H9 (cell line): ENCODE results near the gene ELANE. TPM values are rescaled to one million over a fixed set of nuclear protein-coding genes. Genes with fewer than 3 reads are reported as not detected.

ENCODE experiments used
- DNase-seq: peaks from one replicate; pipeline ENCODE4 v3.0.0-alpha.2; 2017
- H2AFZ ChIP-seq: one replicate; pipeline ENCODE4 v1.6.1; 2013; ENCODE audit warnings: mild to moderate bottlenecking, low read length, control low read depth, moderate library complexity
- H2AK5ac ChIP-seq: 2 replicates; pipeline ENCODE4 v1.6.1; 2013; ENCODE audit warnings: low read length, control low read depth, mixed read lengths; ENCODE audit not compliant: insufficient read length
- H2BK120ac ChIP-seq: one replicate; pipeline ENCODE4 v1.6.1; 2013; ENCODE audit warnings: low read depth, mild to moderate bottlenecking, low read length, control low read depth, inconsistent platforms; ENCODE audit not compliant: poor library complexity, severe bottlenecking
- H2BK12ac ChIP-seq: 2 replicates; pipeline ENCODE4 v1.6.1; 2013; ENCODE audit warnings: low read length, control low read depth, mixed read lengths, low read depth; ENCODE audit not compliant: insufficient read length
- H2BK15ac ChIP-seq: 2 replicates; pipeline ENCODE4 v1.6.1; 2013; ENCODE audit warnings: low read depth, low read length, control low read depth
- H2BK20ac ChIP-seq: one replicate; pipeline ENCODE4 v1.6.1; 2013; ENCODE audit warnings: low read depth, mild to moderate bottlenecking, low read length, control low read depth, inconsistent platforms; ENCODE audit not compliant: poor library complexity, severe bottlenecking
- H2BK5ac ChIP-seq: 2 replicates; pipeline ENCODE4 v1.6.1; 2013; ENCODE audit warnings: low read length, control low read depth, mixed read lengths; ENCODE audit not compliant: insufficient read length
- H3K14ac ChIP-seq: 2 replicates; pipeline ENCODE4 v1.6.1; 2013; ENCODE audit warnings: low read length, control low read depth; ENCODE audit not compliant: insufficient read depth
- H3K18ac ChIP-seq: 2 replicates; pipeline ENCODE4 v1.6.1; 2013; ENCODE audit warnings: low read depth, mild to moderate bottlenecking, mixed read lengths, low read length, control low read depth; ENCODE audit not compliant: insufficient read length
- H3K23ac ChIP-seq: 2 replicates; pipeline ENCODE4 v1.6.1; 2013; ENCODE audit warnings: low read length, control low read depth, mixed read lengths, low read depth; ENCODE audit not compliant: insufficient read length
- H3K23me2 ChIP-seq: 2 replicates; pipeline ENCODE4 v1.6.1; 2013; ENCODE audit warnings: low read depth, mild to moderate bottlenecking, mixed read lengths, low read length, control low read depth; ENCODE audit not compliant: insufficient read length, poor library complexity, severe bottlenecking
- H3K27ac ChIP-seq: 2 replicates; pipeline ENCODE4 v1.5.1; 2013; ENCODE audit warnings: low read length, control low read depth, mixed read lengths, low read depth; ENCODE audit not compliant: insufficient read length
- H3K27me3 ChIP-seq: 2 replicates; pipeline ENCODE4 v1.6.1; 2013; ENCODE audit warnings: low read length, control low read depth, inconsistent platforms; ENCODE audit not compliant: insufficient read depth
- H3K4ac ChIP-seq: 2 replicates; pipeline ENCODE4 v1.6.1; 2013; ENCODE audit warnings: low read depth, mild to moderate bottlenecking, control low read depth, inconsistent platforms, low read length, moderate library complexity
- H3K4me1 ChIP-seq: 2 replicates; pipeline ENCODE4 v1.6.1; 2013; ENCODE audit warnings: low read length, control low read depth, inconsistent platforms; ENCODE audit not compliant: insufficient read depth
- H3K4me2 ChIP-seq: 2 replicates; pipeline ENCODE4 v1.6.1; 2013; ENCODE audit warnings: low read length, control low read depth, mixed read lengths; ENCODE audit not compliant: insufficient read length, insufficient read depth
- H3K56ac ChIP-seq: 2 replicates; pipeline ENCODE4 v1.6.1; 2013; ENCODE audit warnings: low read depth, mild to moderate bottlenecking, mixed read lengths, low read length, control low read depth; ENCODE audit not compliant: insufficient read length
- H3K79me1 ChIP-seq: 2 replicates; pipeline ENCODE4 v1.6.1; 2013; ENCODE audit warnings: low read depth, mild to moderate bottlenecking, moderate library complexity, low read length, control low read depth, inconsistent platforms; ENCODE audit not compliant: insufficient read depth, poor library complexity, severe bottlenecking
- H3K79me2 ChIP-seq: 2 replicates; pipeline ENCODE4 v1.6.1; 2013; ENCODE audit warnings: low read length, control low read depth, inconsistent platforms; ENCODE audit not compliant: insufficient read depth
- H3K9ac ChIP-seq: 2 replicates; pipeline ENCODE4 v1.6.1; 2013; ENCODE audit warnings: low read length, control low read depth, mixed read lengths; ENCODE audit not compliant: insufficient read length; ENCODE audit errors: extremely low read depth
- H3K9me3 ChIP-seq: one replicate; pipeline ENCODE4 v1.6.1; 2013; ENCODE audit warnings: low read depth, low read length, inconsistent platforms; ENCODE audit not compliant: control insufficient read depth
- H3T11ph ChIP-seq: one replicate; pipeline ENCODE4 v1.6.1; 2013; ENCODE audit warnings: mild to moderate bottlenecking, low read length, control low read depth, inconsistent platforms
- H4K20me1 ChIP-seq: one replicate; pipeline ENCODE4 v1.6.1; 2013; ENCODE audit not compliant: control insufficient read depth, insufficient read length, insufficient read depth
- H4K5ac ChIP-seq: 2 replicates; pipeline ENCODE4 v1.6.1; 2013; ENCODE audit warnings: low read depth, mild to moderate bottlenecking, mixed read lengths, low read length, control low read depth; ENCODE audit not compliant: insufficient read length
- H4K8ac ChIP-seq: replicated peaks from 2 replicates; pipeline ENCODE4 v1.6.1; 2013; ENCODE audit warnings: low read length, control low read depth, mixed read lengths, low read depth; ENCODE audit not compliant: insufficient read length
- H4K91ac ChIP-seq: 2 replicates; pipeline ENCODE4 v1.6.1; 2013; ENCODE audit warnings: low read depth, mild to moderate bottlenecking, moderate library complexity, mixed read lengths, low read length, control low read depth; ENCODE audit not compliant: insufficient read length
- H3K27ac Mint-ChIP-seq, 3 experiments: 2 replicates in 2 of 3; 3 replicates in 1 of 3; pipeline ENCODE4 v1.8.0; 2020 to 2021; ENCODE audit warnings: mixed read lengths in 3 of 3, mild to moderate bottlenecking in 1 of 3, moderate library complexity in 1 of 3
- H3K27me3 Mint-ChIP-seq: 2 replicates; pipeline ENCODE4 v1.8.0; 2021; ENCODE audit warnings: low read depth, mild to moderate bottlenecking, moderate library complexity, mixed read lengths
- H3K36me3 Mint-ChIP-seq, 3 experiments: 2 replicates in 2 of 3; 3 replicates in 1 of 3; pipeline ENCODE4 v1.8.0; 2020 to 2021; ENCODE audit warnings: low read depth in 3 of 3, mixed read lengths in 3 of 3; ENCODE audit not compliant: insufficient read depth in 1 of 3
- H3K4me1 Mint-ChIP-seq, 2 experiments: 2 replicates each; pipeline ENCODE4 v1.8.0; 2020; ENCODE audit warnings: mixed read lengths in 2 of 2
- H3K4me3 Mint-ChIP-seq, 2 experiments: 2 replicates in 1 of 2; 3 replicates in 1 of 2; pipeline ENCODE4 v1.8.0; 2020 to 2021; ENCODE audit warnings: mild to moderate bottlenecking in 2 of 2, mixed read lengths in 2 of 2, moderate library complexity in 1 of 2
- H3K9me3 Mint-ChIP-seq, 2 experiments: 2 replicates in 1 of 2; 3 replicates in 1 of 2; pipeline ENCODE4 v1.8.0; 2020; ENCODE audit warnings: mild to moderate bottlenecking in 2 of 2, mixed read lengths in 2 of 2, moderate library complexity in 1 of 2
- CTCF ChIP-seq: fragments of 200-600 bp; sonication (generic); conservative IDR thresholded peaks from 3 replicates; pipeline ENCODE4 v1.8.0; 2021; ENCODE audit warnings: antibody characterized with exemption, mild to moderate bottlenecking
- WGBS: extraction: QIAGEN DNeasy Blood & Tissue Kit; methylation state at CpG from one replicate; pipeline ENCODE4 v1.1.7; 2013; ENCODE audit warnings: missing lambda C conversion rate, low lambda C conversion rate, mixed read lengths; ENCODE audit not compliant: insufficient read length; ENCODE audit errors: extremely low coverage; 5-methylcytosine and 5-hydroxymethylcytosine counted together
- total RNA-seq: library from RNA; stranded (reverse); gene quantifications from 2 replicates; pipeline ENCODE4 v1.2.1, GENCODE V29; 2021

The ELANE gene
- total RNA-seq, 1 experiment from 2014 or later: not detected

GRCh38 chr19:808423-808775 is 43.7 kb upstream of the ELANE start:
- Histone ChIP-seq H3K27ac (no peak overlapping the region), H3K56ac (no peak overlapping the region), H3K14ac (no peak overlapping the region; the same call in 1 of the 2 replicates), H2AFZ (no peak overlapping the region), H3K9ac (no peak overlapping the region), H3K79me1 (peaks cover 9% of the 10 kb centered on the region), H4K20me1 (no peaks in the 10 kb centered on the region), H2BK20ac (no peak overlapping the region), H2AK5ac (no peak overlapping the region), H2BK120ac (no peak overlapping the region), H3K23ac (no peak overlapping the region), H4K5ac (no peak overlapping the region), H3K9me3 (no peaks in the 10 kb centered on the region), H2BK12ac (no peak overlapping the region), H2BK15ac (no peak overlapping the region), H3K18ac (no peak overlapping the region), H4K8ac (no peak overlapping the region), H2BK5ac (no peak overlapping the region), H3K27me3 (no peaks in the 10 kb centered on the region), H3K79me2 (peaks cover 11% of the 10 kb centered on the region; the same call in 1 of the 2 replicates), H3K23me2 (no peaks in the 10 kb centered on the region), H3K4me1 (no peaks in the 10 kb centered on the region), H3T11ph (no peak overlapping the region), H4K91ac (no peak overlapping the region), H3K4me2 (no peak overlapping the region), H3K4ac (no peak overlapping the region)
- no peak overlapping the region for H3K27ac Mint-ChIP-seq
- no peaks in the 10 kb centered on the region; the same call in 1 of the 2 replicates for H3K27me3 Mint-ChIP-seq
- no CpG with 5 or more reads among the region's 26 CpGs for WGBS
- no peak for DNase-seq
- H3K9me3 Mint-ChIP-seq: no peaks in the 10 kb centered on the region; a peak in 1 of 5 replicates
- no peak for TF ChIP-seq CTCF
- peaks cover 44 to 68% (median 68%) of the 10 kb centered on the region in 3 experiments for H3K36me3 Mint-ChIP-seq
- H3K4me1 Mint-ChIP-seq: 0 out of 4 replicates have a peak, but pooled peaks cover 0 to 3% of the 10 kb centered on the region in 2 experiments
- H3K4me3 Mint-ChIP-seq: no peak overlapping the region
